A549 (cell line): ENCODE results near the gene TMTC1.

Experiments
- CEBPB ChIP-seq, 2 experiments: fragments of >200 bp in 1 of 2; sonication (Bioruptor Twin) in 1 of 2; formaldehyde crosslinking in 1 of 2; IDR thresholded peaks; 2 replicates each; pipeline ENCODE4 v1.6.1; 2012 to 2016
- CHD2 ChIP-seq: fragments of 150-350 bp; IDR thresholded peaks from 2 replicates; pipeline ENCODE4 v1.6.1; 2014; ENCODE audit warnings: low read length; ENCODE audit not compliant: partially characterized antibody
- RAD21 ChIP-seq, 2 experiments: fragments of >200 bp in 1 of 2; sonication (Bioruptor Twin) in 1 of 2; formaldehyde crosslinking in 1 of 2; IDR thresholded peaks in 1 of 2; conservative IDR thresholded peaks in 1 of 2; 2 replicates in 1 of 2; 3 replicates in 1 of 2; pipeline ENCODE4 v1.6.1; 2012 to 2018; ENCODE audit warnings: inconsistent platforms in 1 of 2
- SMC3 ChIP-seq: fragments of >200 bp; sonication (Bioruptor Twin); formaldehyde crosslinking; IDR thresholded peaks from 3 replicates; pipeline ENCODE4 v1.6.1; 2018; ENCODE audit warnings: inconsistent platforms
- ZSCAN20 ChIP-seq: fragments of 250-450 bp; sonication (Bioruptor Pico); IDR thresholded peaks from 2 replicates; pipeline ENCODE4 v1.8.0; 2022; ENCODE audit warnings: mild to moderate bottlenecking, moderate library complexity
- TF ChIP-seq, protein P1 (sequence below): fragments of 200-600 bp; sonication (generic); IDR thresholded peaks from 2 replicates; pipeline ENCODE4 v1.6.1; 2016; ENCODE audit warnings: antibody characterized with exemption, mild to moderate bottlenecking, moderate library complexity
- TF ChIP-seq, protein P2 (sequence below): fragments of >200 bp; sonication (Bioruptor Twin); formaldehyde crosslinking; IDR thresholded peaks from 3 replicates; pipeline ENCODE4 v1.5.1; 2016

DNA sequence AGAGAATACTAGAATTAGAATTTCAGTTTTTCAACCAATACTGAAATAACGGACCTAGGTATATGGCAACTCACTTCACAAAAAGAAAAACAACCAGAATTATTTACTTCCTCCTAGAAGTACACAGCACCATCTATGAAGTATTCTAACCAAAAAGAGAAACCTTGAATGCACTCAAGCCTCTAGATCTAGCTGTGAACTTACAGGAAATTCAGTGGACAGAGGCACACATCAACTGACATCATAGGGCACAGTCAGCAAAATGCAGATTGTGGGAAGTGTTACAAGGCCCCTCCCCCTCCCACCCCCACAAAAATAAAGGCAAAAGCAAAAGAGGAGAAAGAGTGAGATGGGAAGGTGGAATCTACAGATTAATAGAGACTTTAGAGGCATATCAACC lies 102.4 kb downstream of the TMTC1 start:
- TF ChIP-seq CHD2 (no peak), CEBPB (IDR thresholded peaks at IDR 0.05) (no peak), RAD21 (conservative IDR thresholded peaks at IDR 0.05 in 1 of 2, IDR thresholded peaks at IDR 0.05 in 1 of 2) (no peak), SMC3 (no peak), ZSCAN20 (no peak)
- TF ChIP-seq, protein P1, sequence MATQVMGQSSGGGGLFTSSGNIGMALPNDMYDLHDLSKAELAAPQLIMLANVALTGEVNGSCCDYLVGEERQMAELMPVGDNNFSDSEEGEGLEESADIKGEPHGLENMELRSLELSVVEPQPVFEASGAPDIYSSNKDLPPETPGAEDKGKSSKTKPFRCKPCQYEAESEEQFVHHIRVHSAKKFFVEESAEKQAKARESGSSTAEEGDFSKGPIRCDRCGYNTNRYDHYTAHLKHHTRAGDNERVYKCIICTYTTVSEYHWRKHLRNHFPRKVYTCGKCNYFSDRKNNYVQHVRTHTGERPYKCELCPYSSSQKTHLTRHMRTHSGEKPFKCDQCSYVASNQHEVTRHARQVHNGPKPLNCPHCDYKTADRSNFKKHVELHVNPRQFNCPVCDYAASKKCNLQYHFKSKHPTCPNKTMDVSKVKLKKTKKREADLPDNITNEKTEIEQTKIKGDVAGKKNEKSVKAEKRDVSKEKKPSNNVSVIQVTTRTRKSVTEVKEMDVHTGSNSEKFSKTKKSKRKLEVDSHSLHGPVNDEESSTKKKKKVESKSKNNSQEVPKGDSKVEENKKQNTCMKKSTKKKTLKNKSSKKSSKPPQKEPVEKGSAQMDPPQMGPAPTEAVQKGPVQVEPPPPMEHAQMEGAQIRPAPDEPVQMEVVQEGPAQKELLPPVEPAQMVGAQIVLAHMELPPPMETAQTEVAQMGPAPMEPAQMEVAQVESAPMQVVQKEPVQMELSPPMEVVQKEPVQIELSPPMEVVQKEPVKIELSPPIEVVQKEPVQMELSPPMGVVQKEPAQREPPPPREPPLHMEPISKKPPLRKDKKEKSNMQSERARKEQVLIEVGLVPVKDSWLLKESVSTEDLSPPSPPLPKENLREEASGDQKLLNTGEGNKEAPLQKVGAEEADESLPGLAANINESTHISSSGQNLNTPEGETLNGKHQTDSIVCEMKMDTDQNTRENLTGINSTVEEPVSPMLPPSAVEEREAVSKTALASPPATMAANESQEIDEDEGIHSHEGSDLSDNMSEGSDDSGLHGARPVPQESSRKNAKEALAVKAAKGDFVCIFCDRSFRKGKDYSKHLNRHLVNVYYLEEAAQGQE: no peak
- TF ChIP-seq, protein P2, sequence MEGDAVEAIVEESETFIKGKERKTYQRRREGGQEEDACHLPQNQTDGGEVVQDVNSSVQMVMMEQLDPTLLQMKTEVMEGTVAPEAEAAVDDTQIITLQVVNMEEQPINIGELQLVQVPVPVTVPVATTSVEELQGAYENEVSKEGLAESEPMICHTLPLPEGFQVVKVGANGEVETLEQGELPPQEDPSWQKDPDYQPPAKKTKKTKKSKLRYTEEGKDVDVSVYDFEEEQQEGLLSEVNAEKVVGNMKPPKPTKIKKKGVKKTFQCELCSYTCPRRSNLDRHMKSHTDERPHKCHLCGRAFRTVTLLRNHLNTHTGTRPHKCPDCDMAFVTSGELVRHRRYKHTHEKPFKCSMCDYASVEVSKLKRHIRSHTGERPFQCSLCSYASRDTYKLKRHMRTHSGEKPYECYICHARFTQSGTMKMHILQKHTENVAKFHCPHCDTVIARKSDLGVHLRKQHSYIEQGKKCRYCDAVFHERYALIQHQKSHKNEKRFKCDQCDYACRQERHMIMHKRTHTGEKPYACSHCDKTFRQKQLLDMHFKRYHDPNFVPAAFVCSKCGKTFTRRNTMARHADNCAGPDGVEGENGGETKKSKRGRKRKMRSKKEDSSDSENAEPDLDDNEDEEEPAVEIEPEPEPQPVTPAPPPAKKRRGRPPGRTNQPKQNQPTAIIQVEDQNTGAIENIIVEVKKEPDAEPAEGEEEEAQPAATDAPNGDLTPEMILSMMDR: no peak
